ENCODE results near the gene ENO4. TPM values are rescaled to one million over a fixed set of nuclear protein-coding genes. Genes with fewer than 3 reads are reported as not detected.

Gene ENO4
- total RNA-seq, 1 experiment from 2014 or later, result 0.22 TPM

- TF ChIP-seq MAX (IDR thresholded peaks at IDR 0.05) (no peak), CEBPB (IDR thresholded peaks at IDR 0.05; ENCODE audit: low read depth) (no peak), CBX3 (IDR thresholded peaks at IDR 0.05; ENCODE audit: low read depth) (no peak), SP1 (IDR thresholded peaks at IDR 0.05; ENCODE audit: low read depth) (no peak), RAD21 (IDR thresholded peaks at IDR 0.05; ENCODE audit: low read depth) (no peak), TCF7L2 (IDR thresholded peaks at IDR 0.05; ENCODE audit: borderline replicate concordance, extremely low read depth, insufficient read depth, insufficient read length) (no peak), EZH2 (IDR thresholded peaks at IDR 0.05) (no peak), JUND (IDR thresholded peaks at IDR 0.05) (no peak), ZFX (IDR thresholded peaks at IDR 0.05) (no peak)
These were observed 82.5 kb downstream of the ENO4 start (continued) for GRCh38 chr10:116931806-116932205.

Other genes with a start within 250 kb of the ENO4 start
- 1.1 TPM for gene PNLIPRP2, start 228.5 kb upstream of the ENO4 start, total RNA-seq (2021; ENCODE audit: unreplicated experiment)
- gene HSPA12A, start 106.9 kb upstream of the ENO4 start, total RNA-seq (2021; ENCODE audit: unreplicated experiment), result 19.8 TPM
- 64.0 TPM for gene SHTN1, start 155.7 kb downstream of the ENO4 start, total RNA-seq (2021; ENCODE audit: unreplicated experiment)

Data from HCT116 (cell line).